Measurements from ENCODE around the gene CENPT. TPM values are rescaled to one million over a fixed set of nuclear protein-coding genes. Genes with fewer than 3 reads are reported as not detected.

Gene CENPT
- total and polyA plus RNA-seq, 2 of the 13 experiments (the other 11 are each of a cell fraction or from before 2014, with no cell fraction given), result 40.9 to 43.3 TPM

- TF ChIP-seq, protein P1, sequence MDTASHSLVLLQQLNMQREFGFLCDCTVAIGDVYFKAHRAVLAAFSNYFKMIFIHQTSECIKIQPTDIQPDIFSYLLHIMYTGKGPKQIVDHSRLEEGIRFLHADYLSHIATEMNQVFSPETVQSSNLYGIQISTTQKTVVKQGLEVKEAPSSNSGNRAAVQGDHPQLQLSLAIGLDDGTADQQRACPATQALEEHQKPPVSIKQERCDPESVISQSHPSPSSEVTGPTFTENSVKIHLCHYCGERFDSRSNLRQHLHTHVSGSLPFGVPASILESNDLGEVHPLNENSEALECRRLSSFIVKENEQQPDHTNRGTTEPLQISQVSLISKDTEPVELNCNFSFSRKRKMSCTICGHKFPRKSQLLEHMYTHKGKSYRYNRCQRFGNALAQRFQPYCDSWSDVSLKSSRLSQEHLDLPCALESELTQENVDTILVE (CRISPR knock-in tag; IDR thresholded peaks at IDR 0.05), result peak; percentile 83; the same call in 1 of the 2 replicates
- peak; percentile 97 for TF ChIP-seq MIER3 (CRISPR knock-in tag; IDR thresholded peaks at IDR 0.05; ENCODE audit: borderline replicate concordance)
- peak; percentile 89 for TF ChIP-seq KMT2B (CRISPR knock-in tag; IDR thresholded peaks at IDR 0.05)
- TF ChIP-seq MAFK (conservative IDR thresholded peaks at IDR 0.05 in 1 of 2, IDR thresholded peaks at IDR 0.05 in 1 of 2; ENCODE audit: low read length in 2 of 2), result no peak
- no peak for TF ChIP-seq ZFAT (CRISPR knock-in tag; conservative IDR thresholded peaks at IDR 0.05)
- TF ChIP-seq ZNF232 (CRISPR knock-in tag; IDR thresholded peaks at IDR 0.05; ENCODE audit: borderline replicate concordance), result peak; percentile 43
- peak; percentile 55; the same call in 1 of the 2 replicates for TF ChIP-seq HIVEP1 (CRISPR knock-in tag; IDR thresholded peaks at IDR 0.05)
- TF ChIP-seq, protein P2, sequence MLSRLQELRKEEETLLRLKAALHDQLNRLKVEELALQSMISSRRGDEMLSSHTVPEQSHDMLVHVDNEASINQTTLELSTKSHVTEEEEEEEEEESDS (CRISPR knock-in tag; IDR thresholded peaks at IDR 0.05; ENCODE audit: borderline replicate concordance), result peak; percentile 38; the same call in 1 of the 2 replicates
- TF ChIP-seq, protein P3, sequence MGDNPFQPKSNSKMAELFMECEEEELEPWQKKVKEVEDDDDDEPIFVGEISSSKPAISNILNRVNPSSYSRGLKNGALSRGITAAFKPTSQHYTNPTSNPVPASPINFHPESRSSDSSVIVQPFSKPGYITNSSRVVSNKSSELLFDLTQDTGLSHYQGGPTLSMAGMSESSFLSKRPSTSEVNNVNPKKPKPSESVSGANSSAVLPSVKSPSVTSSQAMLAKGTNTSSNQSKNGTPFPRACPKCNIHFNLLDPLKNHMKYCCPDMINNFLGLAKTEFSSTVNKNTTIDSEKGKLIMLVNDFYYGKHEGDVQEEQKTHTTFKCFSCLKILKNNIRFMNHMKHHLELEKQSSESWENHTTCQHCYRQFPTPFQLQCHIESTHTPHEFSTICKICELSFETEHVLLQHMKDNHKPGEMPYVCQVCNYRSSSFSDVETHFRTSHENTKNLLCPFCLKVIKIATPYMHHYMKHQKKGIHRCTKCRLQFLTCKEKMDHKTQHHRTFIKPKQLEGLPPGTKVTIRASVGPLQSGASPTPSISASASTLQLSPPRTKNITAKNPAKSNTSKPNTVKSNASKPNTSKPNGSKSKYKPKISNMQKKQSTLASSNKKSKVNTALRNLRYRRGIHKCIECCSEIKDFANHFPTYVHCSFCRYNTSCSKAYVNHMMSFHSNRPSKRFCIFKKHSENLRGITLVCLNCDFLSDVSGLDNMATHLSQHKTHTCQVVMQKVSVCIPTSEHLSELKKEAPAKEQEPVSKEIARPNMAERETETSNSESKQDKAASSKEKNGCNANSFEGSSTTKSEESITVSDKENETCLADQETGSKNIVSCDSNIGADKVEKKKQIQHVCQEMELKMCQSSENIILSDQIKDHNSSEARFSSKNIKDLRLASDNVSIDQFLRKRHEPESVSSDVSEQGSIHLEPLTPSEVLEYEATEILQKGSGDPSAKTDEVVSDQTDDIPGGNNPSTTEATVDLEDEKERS (CRISPR knock-in tag; IDR thresholded peaks at IDR 0.05), result 0 out of 2 replicates have a peak, but pooled peaks have one; percentile 82
- peak; percentile 96 for TF ChIP-seq POLR2AphosphoS5 (IDR thresholded peaks at IDR 0.05; ENCODE audit: low read depth, low read length)
- peak; percentile 64; the same call in 1 of the 2 replicates for TF ChIP-seq ZNF678 (CRISPR knock-in tag; IDR thresholded peaks at IDR 0.05)
- TF ChIP-seq JUND (CRISPR knock-in tag; IDR thresholded peaks at IDR 0.05), result no peak
- TF ChIP-seq ZNF143 (CRISPR knock-in tag; IDR thresholded peaks at IDR 0.05), result peak; percentile 100
- TF ChIP-seq ZNF275 (CRISPR knock-in tag; IDR thresholded peaks at IDR 0.05; ENCODE audit: borderline replicate concordance), result 0 out of 2 replicates have a peak, but pooled peaks have one; percentile 45
- peak; percentile 44 for TF ChIP-seq ZNF770 (CRISPR knock-in tag; IDR thresholded peaks at IDR 0.05)
- peak; percentile 75 for TF ChIP-seq ETV6 (CRISPR knock-in tag; conservative IDR thresholded peaks at IDR 0.05)
- TF ChIP-seq ZNF292 (CRISPR knock-in tag; IDR thresholded peaks at IDR 0.05; ENCODE audit: borderline replicate concordance, low read depth), result no peak
Measured at GRCh38 chr16:67833415-67834241, 13.9 kb downstream of the CENPT start (continued).
